K562 (cell line): ENCODE measurements around the gene HPDL. TPM values are rescaled to one million over a fixed set of nuclear protein-coding genes. Genes with fewer than 3 reads are reported as not detected.

Experiments used
- BHLHE40 ChIP-seq: IDR thresholded peaks from 2 replicates; pipeline ENCODE4 v1.6.1; 2011; ENCODE audit warnings: low read length, improper control_type of control experiment
- BRD9 ChIP-seq: fragments of 450-650 bp; IDR thresholded peaks from 2 replicates; pipeline ENCODE4 v1.6.1; 2018; ENCODE audit warnings: low read depth; ENCODE audit not compliant: partially characterized antibody
- CBFB ChIP-seq: sonication (generic); formaldehyde crosslinking; IDR thresholded peaks from 2 replicates; pipeline ENCODE4 v1.4.0; 2020; ENCODE audit warnings: mild to moderate bottlenecking, missing genetic modification reagents
- CHCHD3 ChIP-seq: fragments of 250-450 bp; sonication (Bioruptor Pico); IDR thresholded peaks from 2 replicates; pipeline ENCODE4 v2.1.2; 2022; ENCODE audit warnings: mild to moderate bottlenecking
- FOXM1 ChIP-seq, 2 experiments: fragments of 450-650 bp in 1 of 2; sonication (generic) in 1 of 2; formaldehyde crosslinking in 1 of 2; IDR thresholded peaks; 2 replicates each; pipeline versions ENCODE4 v1.6.1 to v1.9.0; 2017 to 2022; ENCODE audit warnings: low read depth in 2 of 2, mild to moderate bottlenecking in 2 of 2, missing genetic modification reagents in 1 of 2, moderate library complexity in 1 of 2
- HDAC3 ChIP-seq: fragments of 450-650 bp; IDR thresholded peaks from 2 replicates; pipeline ENCODE4 v1.6.1; 2018; ENCODE audit warnings: borderline replicate concordance, mild to moderate bottlenecking, moderate library complexity; ENCODE audit not compliant: partially characterized antibody
- JUND ChIP-seq, 2 experiments: IDR thresholded peaks; 2 replicates in 1 of 2; 3 replicates in 1 of 2; pipeline ENCODE4 v1.6.1; 2011; ENCODE audit warnings: borderline replicate concordance in 2 of 2, low read depth in 2 of 2, low read length in 2 of 2, improper control_type of control experiment in 1 of 2, missing biosample characterization in 1 of 2, missing genetic modification characterization in 1 of 2, missing genetic modification reagents in 1 of 2
- MEF2D ChIP-seq: conservative IDR thresholded peaks from 2 replicates; pipeline ENCODE4 v1.6.1; 2016; ENCODE audit warnings: low read depth, missing genetic modification characterization, missing compliant biosample characterization
- NFE2L1 ChIP-seq: fragments of 450-650 bp; IDR thresholded peaks from 2 replicates; pipeline ENCODE4 v1.6.1; 2016; ENCODE audit warnings: missing genetic modification characterization, low read depth, mild to moderate bottlenecking, missing compliant biosample characterization, moderate library complexity, borderline replicate concordance
- NR2C1 ChIP-seq, 2 experiments: fragments of 450-650 bp; IDR thresholded peaks; 2 replicates each; pipeline ENCODE4 v1.6.1; 2017; ENCODE audit warnings: mild to moderate bottlenecking in 2 of 2, antibody characterized with exemption in 1 of 2, inconsistent platforms in 1 of 2, missing compliant biosample characterization in 1 of 2, missing genetic modification characterization in 1 of 2
- POU5F1 ChIP-seq: fragments of 150-350 bp; IDR thresholded peaks from 2 replicates; pipeline ENCODE4 v1.6.1; 2014; ENCODE audit warnings: borderline replicate concordance, low read length, low read depth, mild to moderate bottlenecking; ENCODE audit not compliant: partially characterized antibody
- RBM39 ChIP-seq: fragments of 200-400 bp; formaldehyde crosslinking; optimal IDR thresholded peaks from 2 replicates; pipeline ENCODE3; 2018; ENCODE audit warnings: low read depth, low read length
- SIN3B ChIP-seq: fragments of 450-650 bp; IDR thresholded peaks from 2 replicates; pipeline ENCODE4 v1.6.1; 2017; ENCODE audit warnings: low read depth, mild to moderate bottlenecking, moderate library complexity
- TAF15 ChIP-seq: fragments of 200-400 bp; formaldehyde crosslinking; IDR thresholded peaks from 2 replicates; pipeline ENCODE4 v1.6.1; 2017; ENCODE audit warnings: mild to moderate bottlenecking, low read depth, low read length, moderate library complexity
- ZNF263 ChIP-seq: sonication (generic); formaldehyde crosslinking; IDR thresholded peaks from 2 replicates; pipeline ENCODE4 v1.8.0; 2022; ENCODE audit warnings: mild to moderate bottlenecking, missing genetic modification reagents, borderline replicate concordance
- ZNF408 ChIP-seq: fragments of 250-450 bp; sonication (Bioruptor Pico); IDR thresholded peaks from 2 replicates; pipeline ENCODE4 v1.4.0; 2020; ENCODE audit warnings: low read depth, mild to moderate bottlenecking, moderate library complexity
- ZNF668 ChIP-seq: fragments of 250-450 bp; sonication (Bioruptor Pico); IDR thresholded peaks from 2 replicates; pipeline ENCODE4 v1.8.0; 2022; ENCODE audit warnings: mild to moderate bottlenecking, inconsistent platforms
- polyA plus RNA-seq, 8 experiments: library from polyadenylated mRNA; depleted of rRNA in 4 of 8; stranded (reverse) in 5 of 8; unstranded in 3 of 8; fragments of >200 nt; fragmentation: Nextera tagmentation in 2 of 8; fragmentation: Illumina TruSeq in 1 of 8; extraction: Ambion mirVana in 2 of 8; extraction: Trizol in 1 of 8; gene quantifications; 2 replicates each; pipeline versions ENCODE4 v1.2.1 to v1.2.3, GENCODE V29; 2011 to 2014; ENCODE audit warnings: inconsistent platforms in 1 of 8, missing spikeins in 1 of 8
- total RNA-seq, 7 experiments: library from RNA; depleted of rRNA in 6 of 7; stranded (reverse); fragments of >200 nt in 6 of 7; fragmentation: Illumina TruSeq in 2 of 7; extraction: Trizol in 2 of 7; gene quantifications; 2 replicates each; pipeline versions ENCODE4 v1.2.1 to v1.2.3, GENCODE V29; 2011 to 2021; ENCODE audit warnings: low replicate concordance in 1 of 7
- TF ChIP-seq, protein P1 (sequence below): fragments of 450-650 bp; formaldehyde crosslinking; IDR thresholded peaks from 2 replicates; pipeline ENCODE4 v1.4.0; 2020; ENCODE audit warnings: mild to moderate bottlenecking
- TF ChIP-seq, protein P2 (sequence below), 2 experiments: fragments of 450-650 bp in 1 of 2; sonication (generic) in 1 of 2; formaldehyde crosslinking; conservative IDR thresholded peaks; 2 replicates each; pipeline versions ENCODE4 v1.4.0 to v1.8.1; 2020 to 2022; ENCODE audit warnings: mild to moderate bottlenecking in 1 of 2, missing genetic modification reagents in 1 of 2
- TF ChIP-seq, protein P3 (sequence below): fragments of 450-650 bp; formaldehyde crosslinking; conservative IDR thresholded peaks from 2 replicates; pipeline ENCODE4 v1.4.0; 2022; ENCODE audit warnings: mild to moderate bottlenecking, missing genetic modification characterization
- TF ChIP-seq, protein P4 (sequence below): conservative IDR thresholded peaks from 2 replicates; pipeline ENCODE4 v1.6.1; 2011; ENCODE audit warnings: low read depth, mild to moderate bottlenecking, low read length; ENCODE audit not compliant: control insufficient read depth

The HPDL gene
- total and polyA plus RNA-seq, 9 of the 15 experiments (the other 6 are each of a cell fraction or from before 2014, with no cell fraction given) = not detected

DNA sequence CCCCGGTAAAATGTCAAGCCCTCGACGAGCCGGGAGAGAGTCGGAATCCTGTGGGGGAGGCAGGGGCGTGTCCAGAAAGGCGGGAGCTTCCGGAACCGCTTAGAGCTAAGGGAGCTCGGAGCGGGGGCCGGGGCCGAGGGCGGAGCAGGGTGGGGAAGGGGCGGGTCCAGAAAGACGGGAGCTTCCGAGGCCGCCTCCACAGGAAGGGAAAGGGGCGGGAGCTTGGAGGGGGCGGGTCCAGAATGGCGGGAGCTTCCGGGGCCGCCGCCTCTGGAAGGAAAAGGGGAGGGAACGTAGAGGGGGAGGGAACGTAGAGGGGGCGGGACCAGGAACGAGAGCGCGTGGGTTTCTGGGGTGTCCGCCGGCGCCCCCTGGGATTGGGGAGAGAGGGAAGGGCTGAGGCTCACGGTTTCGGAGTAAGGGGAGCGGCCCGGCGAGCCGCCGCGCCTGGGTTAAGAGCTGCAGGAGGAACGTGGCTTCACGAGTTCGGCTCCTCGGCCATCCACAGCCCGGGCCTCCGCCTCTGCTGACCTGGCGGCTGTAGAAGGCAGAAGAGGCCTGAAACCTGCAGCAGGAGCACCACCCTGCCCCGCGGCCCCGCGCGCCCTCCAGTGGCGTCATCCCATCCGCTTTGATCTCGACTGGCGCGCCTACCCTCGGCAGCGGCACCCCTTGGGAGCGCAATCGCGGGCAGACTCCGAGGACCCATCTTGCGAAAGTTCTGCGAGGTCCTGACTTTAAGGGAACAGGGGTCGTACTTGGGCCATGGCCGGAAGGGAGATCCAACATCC lies 23.0 kb upstream of the HPDL start (continued):
- TF ChIP-seq NFE2L1 (tag) (no peak), NR2C1 (IDR thresholded peaks at IDR 0.05) (no peak; the same call in 1 of the 2 replicates), NR2C1 (tag; IDR thresholded peaks at IDR 0.05) (no peak; the same call in none of the 2 replicates), RBM39 (no peak), ZNF668 (CRISPR knock-in tag) (no peak), TAF15 (no peak), CHCHD3 (CRISPR knock-in tag) (no peak), SIN3B (peak; percentile 82), ZNF408 (no peak), CBFB (CRISPR knock-in tag) (peak; percentile 92; the same call in 1 of the 2 replicates), BRD9 (peak; percentile 86), MEF2D (no peak), ZNF263 (CRISPR knock-in tag) (peak; percentile 96), BHLHE40 (peak; percentile 60; the same call in 1 of the 2 replicates), JUND (IDR thresholded peaks at IDR 0.05; ENCODE audit: borderline replicate concordance, low read depth, low read length) (peak; percentile 51), JUND (tag; IDR thresholded peaks at IDR 0.05; ENCODE audit: borderline replicate concordance, low read depth, low read length) (peak; percentile 57; the same call in 1 of the 3 replicates), FOXM1 (IDR thresholded peaks at IDR 0.05; ENCODE audit: low read depth) (no peak), FOXM1 (CRISPR knock-in tag; IDR thresholded peaks at IDR 0.05; ENCODE audit: low read depth) (no peak; the same call in none of the 2 replicates), HDAC3 (no peak), POU5F1 (peak; percentile 44)
- TF ChIP-seq, protein P1, sequence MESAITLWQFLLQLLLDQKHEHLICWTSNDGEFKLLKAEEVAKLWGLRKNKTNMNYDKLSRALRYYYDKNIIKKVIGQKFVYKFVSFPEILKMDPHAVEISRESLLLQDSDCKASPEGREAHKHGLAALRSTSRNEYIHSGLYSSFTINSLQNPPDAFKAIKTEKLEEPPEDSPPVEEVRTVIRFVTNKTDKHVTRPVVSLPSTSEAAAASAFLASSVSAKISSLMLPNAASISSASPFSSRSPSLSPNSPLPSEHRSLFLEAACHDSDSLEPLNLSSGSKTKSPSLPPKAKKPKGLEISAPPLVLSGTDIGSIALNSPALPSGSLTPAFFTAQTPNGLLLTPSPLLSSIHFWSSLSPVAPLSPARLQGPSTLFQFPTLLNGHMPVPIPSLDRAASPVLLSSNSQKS (CRISPR knock-in tag) = no peak
- TF ChIP-seq, protein P2, sequence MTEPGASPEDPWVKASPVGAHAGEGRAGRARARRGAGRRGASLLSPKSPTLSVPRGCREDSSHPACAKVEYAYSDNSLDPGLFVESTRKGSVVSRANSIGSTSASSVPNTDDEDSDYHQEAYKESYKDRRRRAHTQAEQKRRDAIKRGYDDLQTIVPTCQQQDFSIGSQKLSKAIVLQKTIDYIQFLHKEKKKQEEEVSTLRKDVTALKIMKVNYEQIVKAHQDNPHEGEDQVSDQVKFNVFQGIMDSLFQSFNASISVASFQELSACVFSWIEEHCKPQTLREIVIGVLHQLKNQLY (CRISPR knock-in tag; conservative IDR thresholded peaks at IDR 0.05) = peak; percentile 12 to 92; a peak in 2 of 4 replicates
- TF ChIP-seq, protein P3, sequence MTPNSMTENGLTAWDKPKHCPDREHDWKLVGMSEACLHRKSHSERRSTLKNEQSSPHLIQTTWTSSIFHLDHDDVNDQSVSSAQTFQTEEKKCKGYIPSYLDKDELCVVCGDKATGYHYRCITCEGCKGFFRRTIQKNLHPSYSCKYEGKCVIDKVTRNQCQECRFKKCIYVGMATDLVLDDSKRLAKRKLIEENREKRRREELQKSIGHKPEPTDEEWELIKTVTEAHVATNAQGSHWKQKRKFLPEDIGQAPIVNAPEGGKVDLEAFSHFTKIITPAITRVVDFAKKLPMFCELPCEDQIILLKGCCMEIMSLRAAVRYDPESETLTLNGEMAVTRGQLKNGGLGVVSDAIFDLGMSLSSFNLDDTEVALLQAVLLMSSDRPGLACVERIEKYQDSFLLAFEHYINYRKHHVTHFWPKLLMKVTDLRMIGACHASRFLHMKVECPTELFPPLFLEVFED = no peak
- TF ChIP-seq, protein P4, sequence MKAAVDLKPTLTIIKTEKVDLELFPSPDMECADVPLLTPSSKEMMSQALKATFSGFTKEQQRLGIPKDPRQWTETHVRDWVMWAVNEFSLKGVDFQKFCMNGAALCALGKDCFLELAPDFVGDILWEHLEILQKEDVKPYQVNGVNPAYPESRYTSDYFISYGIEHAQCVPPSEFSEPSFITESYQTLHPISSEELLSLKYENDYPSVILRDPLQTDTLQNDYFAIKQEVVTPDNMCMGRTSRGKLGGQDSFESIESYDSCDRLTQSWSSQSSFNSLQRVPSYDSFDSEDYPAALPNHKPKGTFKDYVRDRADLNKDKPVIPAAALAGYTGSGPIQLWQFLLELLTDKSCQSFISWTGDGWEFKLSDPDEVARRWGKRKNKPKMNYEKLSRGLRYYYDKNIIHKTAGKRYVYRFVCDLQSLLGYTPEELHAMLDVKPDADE = peak; percentile 82
